Osteocyte (in vitro differentiated cells): ENCODE measurements around the gene TWIST2. TPM values are rescaled to one million over a fixed set of nuclear protein-coding genes. Genes with fewer than 3 reads are reported as not detected.

Source experiments
- DNase-seq: peaks from one replicate; pipeline ENCODE4 v3.0.0; 2021; ENCODE audit warnings: mixed read lengths; ENCODE audit not compliant: unreplicated experiment; ENCODE audit errors: extremely low spot score
- H3K27ac Mint-ChIP-seq: one replicate; pipeline ENCODE4 v1.8.0; 2021; ENCODE audit warnings: mild to moderate bottlenecking, mixed read lengths; ENCODE audit not compliant: unreplicated experiment
- H3K27me3 Mint-ChIP-seq: one replicate; pipeline ENCODE4 v1.8.0; 2021; ENCODE audit warnings: mixed read lengths; ENCODE audit not compliant: unreplicated experiment
- H3K36me3 Mint-ChIP-seq: one replicate; pipeline ENCODE4 v1.8.0; 2021; ENCODE audit warnings: mixed read lengths; ENCODE audit not compliant: unreplicated experiment
- H3K4me1 Mint-ChIP-seq: one replicate; pipeline ENCODE4 v1.8.0; 2021; ENCODE audit warnings: mixed read lengths; ENCODE audit not compliant: unreplicated experiment
- H3K4me3 Mint-ChIP-seq: one replicate; pipeline ENCODE4 v1.8.0; 2021; ENCODE audit warnings: mild to moderate bottlenecking, moderate library complexity, mixed read lengths; ENCODE audit not compliant: unreplicated experiment
- H3K9me3 Mint-ChIP-seq: one replicate; pipeline ENCODE4 v1.8.0; 2021; ENCODE audit warnings: mixed read lengths; ENCODE audit not compliant: unreplicated experiment
- CTCF ChIP-seq: fragments of 200-600 bp; sonication (generic); IDR thresholded peaks from 2 replicates; pipeline ENCODE4 v1.5.0; 2021; ENCODE audit warnings: antibody characterized with exemption, mild to moderate bottlenecking, moderate library complexity
- total RNA-seq: library from RNA; stranded (reverse); gene quantifications from 2 replicates; pipeline ENCODE4 v1.2.1, GENCODE V29; 2021

The TWIST2 gene
- total RNA-seq, 1 donor from 2014 or later = 6.0 TPM

- no peaks in the 10 kb centered on the region for H3K36me3 Mint-ChIP-seq
- H3K27me3 Mint-ChIP-seq = peaks cover 2% of the 10 kb centered on the region
- H3K27ac Mint-ChIP-seq = no peak overlapping the region
- peaks cover 11% of the 10 kb centered on the region for H3K4me1 Mint-ChIP-seq
- no peak for TF ChIP-seq CTCF
- H3K4me3 Mint-ChIP-seq = no peak overlapping the region
- no peak for DNase-seq
- no peaks in the 10 kb centered on the region for H3K9me3 Mint-ChIP-seq
These were observed 64.5 kb downstream of the TWIST2 start for GRCh38 chr2:238912228-238912915.

GRCh38 chr2:238912916-238913875 is 65.3 kb downstream of the TWIST2 start:
- Mint-ChIP-seq H3K27me3 (peaks cover 2% of the 10 kb centered on the region), H3K36me3 (no peaks in the 10 kb centered on the region), H3K9me3 (no peaks in the 10 kb centered on the region), H3K4me1 (peaks cover 11% of the 10 kb centered on the region), H3K4me3 (no peak overlapping the region), H3K27ac (no peak overlapping the region)
- no peak for TF ChIP-seq CTCF
- no peak for DNase-seq

GRCh38 chr2:238913931-238914647 is 66.2 kb downstream of the TWIST2 start:
- Mint-ChIP-seq H3K4me3 (no peak overlapping the region), H3K27me3 (peaks cover 2% of the 10 kb centered on the region), H3K27ac (no peak overlapping the region), H3K9me3 (no peaks in the 10 kb centered on the region), H3K36me3 (no peaks in the 10 kb centered on the region), H3K4me1 (peaks cover 11% of the 10 kb centered on the region)
- DNase-seq = no peak
- TF ChIP-seq CTCF = no peak

GRCh38 chr2:238914648-238915015 is 66.7 kb downstream of the TWIST2 start:
- H3K27ac Mint-ChIP-seq = no peak overlapping the region
- no peak overlapping the region for H3K4me3 Mint-ChIP-seq
- TF ChIP-seq CTCF = no peak
- peaks cover 2% of the 10 kb centered on the region for H3K27me3 Mint-ChIP-seq
- H3K9me3 Mint-ChIP-seq = no peaks in the 10 kb centered on the region
- no peak for DNase-seq
- H3K4me1 Mint-ChIP-seq = peaks cover 11% of the 10 kb centered on the region
- H3K36me3 Mint-ChIP-seq = no peaks in the 10 kb centered on the region
